HUES6 (cell line): ENCODE results near the gene MAZ.

ENCODE experiments used
- H3K27ac ChIP-seq: 2 replicates; pipeline ENCODE4 v1.7.0; 2013; ENCODE audit warnings: low read depth, mild to moderate bottlenecking, low read length, inconsistent platforms
- H3K27me3 ChIP-seq: 2 replicates; pipeline ENCODE4 v1.6.1; 2013; ENCODE audit warnings: low read length; ENCODE audit not compliant: control insufficient read depth, insufficient read depth
- H3K36me3 ChIP-seq: 2 replicates; pipeline ENCODE4 v1.6.1; 2013; ENCODE audit warnings: low read length; ENCODE audit not compliant: control insufficient read depth, insufficient read depth
- H3K4me1 ChIP-seq: 2 replicates; pipeline ENCODE4 v1.6.1; 2013; ENCODE audit warnings: low read length; ENCODE audit not compliant: control insufficient read depth, insufficient read depth
- H3K4me3 ChIP-seq: 2 replicates; pipeline ENCODE4 v1.5.1; 2013; ENCODE audit warnings: low read depth, low read length
- H3K9ac ChIP-seq: one replicate; pipeline ENCODE4 v1.6.1; 2013; ENCODE audit warnings: mild to moderate bottlenecking, low read length
- H3K9me3 ChIP-seq: 2 replicates; pipeline ENCODE4 v1.6.1; 2013; ENCODE audit warnings: low read depth, low read length; ENCODE audit not compliant: control insufficient read depth, insufficient read depth

MAZ gene

DNA sequence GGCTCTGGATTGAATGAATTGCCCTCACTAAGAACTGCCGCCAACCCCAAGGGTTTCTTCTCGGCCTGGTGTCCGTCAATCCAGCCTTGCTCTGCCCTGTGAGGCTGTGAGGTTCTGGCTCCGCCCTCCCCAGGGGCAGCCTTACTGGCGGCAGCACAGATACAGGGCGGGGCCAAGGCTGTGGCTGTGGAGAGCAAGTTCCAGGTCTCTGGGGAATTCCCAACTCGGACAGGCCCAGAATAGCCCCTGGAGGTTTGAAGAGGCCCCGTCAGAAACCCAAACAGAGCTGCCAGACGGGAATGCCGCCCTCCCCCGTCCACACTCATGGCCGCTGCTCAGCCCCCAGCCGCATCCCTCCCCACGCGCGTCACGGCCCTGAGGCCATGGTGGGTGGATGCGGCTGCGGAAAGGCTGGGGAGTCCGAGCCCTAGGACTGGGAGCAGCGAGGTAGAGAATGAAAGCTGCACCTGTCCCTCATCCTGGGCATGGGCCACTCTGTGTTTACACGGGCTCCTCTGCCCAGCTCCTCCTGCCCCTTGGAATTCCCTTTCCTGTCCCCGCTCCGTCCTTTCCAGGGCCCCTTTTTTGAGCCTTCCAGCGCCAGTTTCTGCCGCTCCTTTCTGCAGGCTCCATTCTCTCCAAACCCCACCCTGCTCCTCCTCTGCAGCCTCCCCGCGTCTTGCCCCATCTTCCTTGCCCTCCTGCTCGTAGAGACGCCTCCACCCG, 5.0 kb downstream of the MAZ start:
- Histone ChIP-seq H3K9me3 (no peaks in the 10 kb centered on the region), H3K4me3 (peak overlapping the region; percentile 68), H3K9ac (peak overlapping the region; percentile 73), H3K27ac (peak overlapping the region; percentile 15; the same call in 1 of the 2 replicates), H3K36me3 (peaks cover 27% of the 10 kb centered on the region), H3K4me1 (peaks cover 50% of the 10 kb centered on the region), H3K27me3 (no peaks in the 10 kb centered on the region)

DNA sequence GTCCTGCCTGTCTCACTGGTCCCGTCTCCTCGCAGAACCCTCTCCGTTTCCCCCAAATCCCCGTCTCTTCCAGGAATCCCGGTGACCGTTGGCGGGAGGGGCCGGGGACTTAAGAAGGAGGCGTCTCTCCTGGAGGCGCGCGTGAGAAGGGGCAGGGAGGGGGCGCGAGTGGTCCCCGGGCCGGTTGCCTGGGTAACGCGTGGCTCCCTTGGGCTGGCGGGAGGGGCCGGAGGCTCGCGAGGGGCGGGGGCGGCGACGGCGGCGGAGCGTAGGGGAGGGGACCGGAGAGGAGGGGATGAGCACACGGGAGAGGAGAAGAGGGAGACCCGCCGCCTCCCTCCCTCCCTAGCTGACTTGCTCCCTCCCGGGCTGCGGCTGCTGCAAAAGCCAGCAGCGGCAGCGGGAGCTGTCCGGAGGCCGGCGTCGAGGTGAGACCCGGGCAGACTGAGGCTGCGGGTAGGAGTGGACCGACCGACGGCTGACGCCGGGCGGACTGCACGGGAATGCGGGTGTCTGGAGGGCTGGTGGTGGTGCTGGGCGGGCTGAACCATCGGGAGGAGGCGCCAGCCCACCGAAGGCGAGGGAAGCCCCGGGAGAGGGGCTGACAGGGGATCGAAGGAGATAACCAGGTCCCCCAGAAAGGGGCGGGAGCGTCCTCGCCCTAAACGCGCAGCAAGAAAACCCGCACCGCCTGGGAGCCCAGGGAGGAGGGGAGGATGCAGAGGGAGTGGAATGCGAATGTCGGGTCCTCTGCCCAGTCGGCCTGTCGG, 5.8 kb downstream of the MAZ start, which contains the start of gene PRRT2:
Gene PRRT2 (plus strand): TSS at position 298 of the 770 bp plus-strand sequence. CDS start 862 bp downstream, outside the sequence.
- H3K27ac ChIP-seq = peak within 1 kb of the TSS; percentile 15; the same call in 1 of the 2 replicates
- peak within 1 kb of the TSS; percentile 68 for H3K4me3 ChIP-seq
- H3K4me1 ChIP-seq = peaks cover 50% of the 10 kb centered on the region
- H3K27me3 ChIP-seq = no peaks in the 10 kb centered on the region
- H3K9ac ChIP-seq = peak within 1 kb of the TSS; percentile 73
- no peaks in the 10 kb centered on the region for H3K9me3 ChIP-seq
- H3K36me3 ChIP-seq = peaks cover 27% of the 10 kb centered on the region

GRCh38 chr16:29812754-29813643, 6.7 kb downstream of the MAZ start:
- Histone ChIP-seq H3K4me1 (peaks cover 52% of the 10 kb centered on the region), H3K4me3 (peak overlapping the region; percentile 68), H3K9me3 (no peaks in the 10 kb centered on the region), H3K27ac (no peak overlapping the region), H3K27me3 (no peaks in the 10 kb centered on the region), H3K9ac (peak overlapping the region; percentile 58), H3K36me3 (peaks cover 23% of the 10 kb centered on the region)

DNA sequence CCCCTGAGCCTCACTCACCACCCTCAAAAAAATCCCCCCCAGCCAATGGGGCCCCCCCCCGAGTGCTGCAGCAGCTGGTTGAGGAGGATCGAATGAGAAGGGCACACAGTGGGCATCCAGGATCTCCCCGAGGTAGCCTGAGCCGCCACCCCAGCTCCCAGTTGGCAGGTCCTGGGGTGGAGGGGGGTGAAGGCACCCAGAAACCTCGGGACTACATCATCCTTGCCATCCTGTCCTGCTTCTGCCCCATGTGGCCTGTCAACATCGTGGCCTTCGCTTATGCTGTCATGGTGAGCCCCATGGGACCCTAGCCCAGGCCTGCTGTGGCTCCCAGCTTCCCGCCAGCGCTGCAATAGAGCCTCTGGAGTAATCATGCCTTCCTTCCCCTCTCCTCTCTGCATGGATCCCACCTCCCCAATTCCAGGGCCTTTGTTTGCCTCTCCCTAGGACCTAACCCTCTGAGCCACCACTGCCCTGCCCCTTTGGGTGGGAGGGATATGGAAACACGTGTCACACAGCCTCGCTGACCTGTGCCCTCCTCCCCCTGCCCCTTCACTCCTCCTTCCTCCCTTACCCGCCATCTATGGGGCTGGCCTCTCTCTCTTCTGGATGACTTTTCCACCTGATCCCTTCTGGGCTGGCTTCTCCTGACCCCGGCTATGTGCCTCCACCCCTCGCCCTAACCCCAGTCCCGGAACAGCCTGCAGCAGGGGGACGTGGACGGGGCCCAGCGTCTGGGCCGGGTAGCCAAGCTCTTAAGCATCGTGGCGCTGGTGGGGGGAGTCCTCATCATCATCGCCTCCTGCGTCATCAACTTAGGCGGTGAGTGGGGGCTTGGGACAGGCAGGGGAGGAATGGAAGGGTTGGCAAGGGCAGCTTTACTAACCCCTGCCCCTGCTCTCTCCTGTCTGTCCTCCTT, 7.6 kb downstream of the MAZ start:
- H3K9me3 ChIP-seq = no peaks in the 10 kb centered on the region
- peaks cover 23% of the 10 kb centered on the region for H3K36me3 ChIP-seq
- H3K27ac ChIP-seq = no peak overlapping the region
- peak overlapping the region; percentile 92; the same call in 1 of the 2 replicates for H3K4me3 ChIP-seq
- H3K9ac ChIP-seq = peak overlapping the region; percentile 10
- peaks cover 49% of the 10 kb centered on the region for H3K4me1 ChIP-seq
- no peaks in the 10 kb centered on the region for H3K27me3 ChIP-seq

DNA sequence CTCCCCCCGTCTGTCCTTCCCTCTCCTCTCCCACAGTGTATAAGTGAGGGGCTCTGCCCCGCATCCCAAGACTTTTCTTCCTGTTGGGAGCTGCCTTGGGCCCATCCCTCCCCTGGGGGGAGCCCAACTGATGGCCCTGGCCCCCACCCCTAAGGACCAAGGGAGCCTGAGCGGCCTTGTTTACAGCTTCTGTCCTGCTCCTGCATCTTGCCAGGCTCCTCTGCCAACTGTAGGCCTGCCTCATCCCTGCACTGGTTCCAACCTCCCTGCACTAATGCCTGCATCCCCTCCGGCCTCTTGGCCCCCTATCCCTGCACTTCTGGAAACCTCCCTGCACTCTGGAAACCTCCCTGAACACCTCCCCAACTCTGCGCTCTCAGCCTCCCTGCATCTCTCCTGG, 8.3 kb downstream of the MAZ start:
- peak overlapping the region; percentile 92 for H3K4me3 ChIP-seq
- peaks cover 48% of the 10 kb centered on the region for H3K4me1 ChIP-seq
- no peak overlapping the region for H3K9ac ChIP-seq
- H3K27me3 ChIP-seq = no peaks in the 10 kb centered on the region
- H3K9me3 ChIP-seq = no peaks in the 10 kb centered on the region
- no peak overlapping the region for H3K27ac ChIP-seq
- peaks cover 25% of the 10 kb centered on the region for H3K36me3 ChIP-seq

GRCh38 chr16:29815032-29815721, 8.8 kb downstream of the MAZ start:
- Histone ChIP-seq H3K4me1 (peaks cover 49% of the 10 kb centered on the region), H3K27ac (no peak overlapping the region), H3K4me3 (peak overlapping the region; percentile 92)

DNA sequence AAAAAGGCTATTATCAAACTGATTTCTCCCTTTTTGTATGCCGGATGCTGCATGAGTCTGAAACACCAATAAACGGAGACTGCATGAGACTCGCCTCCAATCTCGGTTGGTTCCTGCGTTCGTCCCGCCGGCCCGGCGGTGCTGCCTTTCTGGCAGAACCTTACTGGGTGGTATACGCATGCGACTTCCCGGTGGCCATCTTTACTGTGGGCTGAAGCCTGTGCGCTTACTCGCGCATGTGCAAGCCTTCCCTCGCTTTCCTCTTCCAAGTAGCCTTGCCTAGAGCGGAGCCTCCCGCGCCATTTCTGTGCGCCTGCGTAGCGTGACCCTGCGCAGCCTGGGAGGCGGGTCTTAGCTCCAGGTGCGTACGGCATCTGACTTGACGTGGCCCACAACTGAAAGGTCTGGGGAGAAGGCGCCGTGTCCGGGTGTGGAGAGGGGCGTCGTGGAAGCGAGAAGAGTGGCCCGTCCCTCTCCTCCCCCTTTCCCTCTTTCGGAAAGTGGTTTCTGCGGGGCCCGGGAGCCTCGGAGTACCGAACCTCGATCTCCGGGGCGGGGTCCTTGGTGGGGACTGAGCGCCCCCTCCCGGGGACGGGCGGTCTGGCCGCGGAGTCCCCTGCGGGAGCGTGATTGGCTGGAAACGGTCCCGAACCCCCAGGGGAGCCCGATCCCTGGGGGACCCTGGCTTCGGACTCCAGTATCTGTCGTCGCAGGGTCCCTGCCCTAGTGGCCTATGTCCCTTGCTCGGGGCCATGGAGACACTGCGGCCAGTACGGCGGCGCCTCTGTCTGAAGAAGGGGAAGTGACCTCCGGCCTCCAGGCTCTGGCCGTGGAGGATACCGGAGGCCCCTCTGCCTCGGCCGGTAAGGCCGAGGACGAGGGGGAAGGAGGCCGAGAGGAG, 9.7 kb downstream of the MAZ start, which contains the start of gene PAGR1:
Gene PAGR1 (plus strand): TSS at position 360 of the 901 bp plus-strand sequence. CDS start 374 bp downstream, at position 734.
- Histone ChIP-seq H3K27me3 (no peaks in the 10 kb centered on the region), H3K27ac (peak within 1 kb of the TSS; percentile 74), H3K4me3 (peak within 1 kb of the TSS; percentile 92), H3K36me3 (peaks cover 31% of the 10 kb centered on the region), H3K9me3 (no peaks in the 10 kb centered on the region), H3K4me1 (peaks cover 47% of the 10 kb centered on the region), H3K9ac (peak within 1 kb of the TSS; percentile 89)

More at GRCh38 chr16:29815032-29815721, 8.8 kb downstream of the MAZ start:
- Histone ChIP-seq H3K9me3 (no peaks in the 10 kb centered on the region), H3K36me3 (peaks cover 26% of the 10 kb centered on the region), H3K9ac (peak overlapping the region; percentile 53), H3K27me3 (no peaks in the 10 kb centered on the region)

- H3K36me3 ChIP-seq = peaks cover 31% of the 10 kb centered on the region
- H3K27me3 ChIP-seq = no peaks in the 10 kb centered on the region
- H3K9ac ChIP-seq = peak overlapping the region; percentile 89
- H3K9me3 ChIP-seq = no peaks in the 10 kb centered on the region
- H3K27ac ChIP-seq = peak overlapping the region; percentile 74
- peak overlapping the region; percentile 92 for H3K4me3 ChIP-seq
- peaks cover 53% of the 10 kb centered on the region for H3K4me1 ChIP-seq
These were observed 10.5 kb downstream of the MAZ start for GRCh38 chr16:29816694-29817441.
